Activated T-cell treated with anti-CD3 and anti-CD28 coated beads, Interleukin-2, amount 50 U/mL, for 4 hours (primary cell): ENCODE data around the gene SCYL1. TPM values are rescaled to one million over a fixed set of nuclear protein-coding genes. Genes with fewer than 3 reads are reported as not detected.
A peak's percentile ranks its signal among the peaks of the same experiment; 100 is the strongest.

Source experiments
- ATAC-seq, 2 donors: fragments of 200-7000 bp; cut with Tn5 transposase; one replicate each; pipeline ENCODE4 v1.10.0; 2021
- DNase-seq: peaks from one replicate; pipeline ENCODE4 v3.0.0-alpha.2; 2020
- H3K27me3 Mint-ChIP-seq: one replicate; pipeline ENCODE4 v1.8.0; 2021; ENCODE audit warnings: low read depth, mixed read lengths
- H3K36me3 Mint-ChIP-seq: one replicate; pipeline ENCODE4 v1.8.0; 2022; ENCODE audit warnings: mixed read lengths; ENCODE audit not compliant: insufficient read depth
- H3K4me1 Mint-ChIP-seq: one replicate; pipeline ENCODE4 v1.8.0; 2021; ENCODE audit warnings: low read depth, mixed read lengths
- H3K4me3 Mint-ChIP-seq: one replicate; pipeline ENCODE4 v1.8.0; 2021; ENCODE audit warnings: mild to moderate bottlenecking, moderate library complexity, mixed read lengths
- H3K9me3 Mint-ChIP-seq: one replicate; pipeline ENCODE4 v1.8.0; 2021; ENCODE audit warnings: mixed read lengths
- total RNA-seq, 3 donors: library from RNA; stranded (reverse); gene quantifications; one replicate each; pipeline ENCODE4 v1.2.1, GENCODE V29; 2021

The SCYL1 gene
- total RNA-seq, 3 donors from 2014 or later, result 87.6 to 94.6 (median 94.3) TPM

GRCh38 chr11:65578134-65578533 is 53.3 kb downstream of the SCYL1 start:
- no peak for DNase-seq
- no peaks in the 10 kb centered on the region for H3K27me3 Mint-ChIP-seq
- peak overlapping the region; percentile 85 for H3K4me3 Mint-ChIP-seq
- no peaks in the 10 kb centered on the region for H3K9me3 Mint-ChIP-seq
- no peak for ATAC-seq
- peaks cover 40% of the 10 kb centered on the region for H3K4me1 Mint-ChIP-seq
- peaks cover 19% of the 10 kb centered on the region for H3K36me3 Mint-ChIP-seq

- peaks cover 19% of the 10 kb centered on the region for H3K36me3 Mint-ChIP-seq
Observed at GRCh38 chr11:65578667-65579066, 53.8 kb downstream of the SCYL1 start.

GRCh38 chr11:65579291-65579690 is 54.4 kb downstream of the SCYL1 start:
- Mint-ChIP-seq H3K27me3 (no peaks in the 10 kb centered on the region), H3K4me1 (peaks cover 34% of the 10 kb centered on the region), H3K36me3 (peaks cover 22% of the 10 kb centered on the region), H3K4me3 (no peak overlapping the region), H3K9me3 (no peaks in the 10 kb centered on the region)
- ATAC-seq (no peak), DNase-seq (no peak)

More at GRCh38 chr11:65578667-65579066, 53.8 kb downstream of the SCYL1 start:
- no peak for ATAC-seq
- H3K27me3 Mint-ChIP-seq, result no peaks in the 10 kb centered on the region
- H3K4me3 Mint-ChIP-seq, result peak overlapping the region; percentile 51
- DNase-seq, result no peak
- no peaks in the 10 kb centered on the region for H3K9me3 Mint-ChIP-seq
- H3K4me1 Mint-ChIP-seq, result peaks cover 36% of the 10 kb centered on the region

GRCh38 chr11:65580031-65580692 is 55.3 kb downstream of the SCYL1 start:
- no peak for DNase-seq
- H3K4me1 Mint-ChIP-seq, result peaks cover 28% of the 10 kb centered on the region
- ATAC-seq, result no peak
- no peaks in the 10 kb centered on the region for H3K27me3 Mint-ChIP-seq
- H3K36me3 Mint-ChIP-seq, result peaks cover 25% of the 10 kb centered on the region
- H3K4me3 Mint-ChIP-seq, result no peak overlapping the region
- H3K9me3 Mint-ChIP-seq, result no peaks in the 10 kb centered on the region

DNA sequence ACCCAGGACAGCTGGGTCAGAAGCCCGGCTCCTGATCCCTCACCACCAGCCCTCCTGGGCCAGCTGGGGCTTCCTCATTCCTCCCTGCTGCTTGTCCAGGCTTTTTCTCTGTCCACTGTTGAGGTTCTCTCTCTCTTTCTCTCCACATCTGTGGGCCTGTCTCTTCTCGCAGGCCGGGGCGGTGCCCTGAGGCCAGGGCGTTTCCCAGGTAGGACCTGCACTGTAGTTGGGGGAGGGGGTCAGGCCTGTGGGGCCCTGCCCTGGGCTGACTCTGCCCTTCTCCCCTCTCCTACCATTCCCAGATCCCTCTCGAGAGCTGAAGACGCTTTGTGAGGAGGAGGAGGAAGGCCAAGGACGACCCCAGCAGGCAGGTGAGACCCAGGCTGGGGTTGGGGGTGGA is 55.9 kb downstream of the SCYL1 start:
- DNase-seq, result no peak
- Mint-ChIP-seq H3K4me1 (peaks cover 23% of the 10 kb centered on the region), H3K4me3 (no peak overlapping the region), H3K27me3 (no peaks in the 10 kb centered on the region), H3K9me3 (no peaks in the 10 kb centered on the region), H3K36me3 (peaks cover 25% of the 10 kb centered on the region)
- ATAC-seq, result no peak

- peaks cover 25% of the 10 kb centered on the region for H3K36me3 Mint-ChIP-seq
- H3K4me3 Mint-ChIP-seq, result no peak overlapping the region
- no peaks in the 10 kb centered on the region for H3K27me3 Mint-ChIP-seq
- no peak for DNase-seq
- no peak for ATAC-seq
- no peaks in the 10 kb centered on the region for H3K9me3 Mint-ChIP-seq
- H3K4me1 Mint-ChIP-seq, result peaks cover 26% of the 10 kb centered on the region
Observed at GRCh38 chr11:65581928-65582327, 57.0 kb downstream of the SCYL1 start.

GRCh38 chr11:65583589-65583988 is 58.7 kb downstream of the SCYL1 start:
- peaks cover 24% of the 10 kb centered on the region for H3K36me3 Mint-ChIP-seq
- no peaks in the 10 kb centered on the region for H3K9me3 Mint-ChIP-seq
- DNase-seq (no peak), ATAC-seq (no peak)
- H3K4me1 Mint-ChIP-seq, result peaks cover 26% of the 10 kb centered on the region
- H3K4me3 Mint-ChIP-seq, result no peak overlapping the region
- no peaks in the 10 kb centered on the region for H3K27me3 Mint-ChIP-seq

GRCh38 chr11:65584106-65584505 is 59.2 kb downstream of the SCYL1 start:
- Mint-ChIP-seq H3K36me3 (peaks cover 22% of the 10 kb centered on the region), H3K4me1 (peaks cover 30% of the 10 kb centered on the region), H3K9me3 (no peaks in the 10 kb centered on the region), H3K27me3 (no peaks in the 10 kb centered on the region), H3K4me3 (no peak overlapping the region)
- DNase-seq, result no peak
- no peak for ATAC-seq

DNA sequence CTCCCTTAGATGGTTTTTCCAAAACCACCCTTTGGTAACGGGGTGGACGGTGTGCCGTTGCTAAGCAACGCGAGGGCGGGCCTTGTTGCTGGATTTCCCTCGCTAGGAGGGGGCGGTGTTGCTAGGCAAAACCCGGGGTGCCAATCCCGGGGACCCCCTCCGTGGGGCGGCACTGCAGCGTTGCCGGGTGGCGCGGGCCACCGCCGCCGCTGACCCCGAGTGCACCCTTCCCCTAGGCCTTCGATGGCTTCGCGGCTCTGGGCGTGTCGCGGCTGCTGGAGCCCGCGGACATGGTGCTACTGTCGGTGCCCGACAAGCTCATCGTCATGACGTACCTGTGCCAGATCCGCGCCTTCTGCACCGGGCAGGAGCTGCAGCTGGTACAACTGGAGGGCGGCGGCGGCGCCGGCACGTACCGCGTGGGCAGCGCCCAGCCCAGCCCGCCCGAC is 59.9 kb downstream of the SCYL1 start:
- no peak overlapping the region for H3K4me3 Mint-ChIP-seq
- H3K9me3 Mint-ChIP-seq, result no peaks in the 10 kb centered on the region
- DNase-seq (no peak), ATAC-seq (no peak)
- peaks cover 21% of the 10 kb centered on the region for H3K36me3 Mint-ChIP-seq
- no peaks in the 10 kb centered on the region for H3K27me3 Mint-ChIP-seq
- H3K4me1 Mint-ChIP-seq, result peaks cover 33% of the 10 kb centered on the region

DNA sequence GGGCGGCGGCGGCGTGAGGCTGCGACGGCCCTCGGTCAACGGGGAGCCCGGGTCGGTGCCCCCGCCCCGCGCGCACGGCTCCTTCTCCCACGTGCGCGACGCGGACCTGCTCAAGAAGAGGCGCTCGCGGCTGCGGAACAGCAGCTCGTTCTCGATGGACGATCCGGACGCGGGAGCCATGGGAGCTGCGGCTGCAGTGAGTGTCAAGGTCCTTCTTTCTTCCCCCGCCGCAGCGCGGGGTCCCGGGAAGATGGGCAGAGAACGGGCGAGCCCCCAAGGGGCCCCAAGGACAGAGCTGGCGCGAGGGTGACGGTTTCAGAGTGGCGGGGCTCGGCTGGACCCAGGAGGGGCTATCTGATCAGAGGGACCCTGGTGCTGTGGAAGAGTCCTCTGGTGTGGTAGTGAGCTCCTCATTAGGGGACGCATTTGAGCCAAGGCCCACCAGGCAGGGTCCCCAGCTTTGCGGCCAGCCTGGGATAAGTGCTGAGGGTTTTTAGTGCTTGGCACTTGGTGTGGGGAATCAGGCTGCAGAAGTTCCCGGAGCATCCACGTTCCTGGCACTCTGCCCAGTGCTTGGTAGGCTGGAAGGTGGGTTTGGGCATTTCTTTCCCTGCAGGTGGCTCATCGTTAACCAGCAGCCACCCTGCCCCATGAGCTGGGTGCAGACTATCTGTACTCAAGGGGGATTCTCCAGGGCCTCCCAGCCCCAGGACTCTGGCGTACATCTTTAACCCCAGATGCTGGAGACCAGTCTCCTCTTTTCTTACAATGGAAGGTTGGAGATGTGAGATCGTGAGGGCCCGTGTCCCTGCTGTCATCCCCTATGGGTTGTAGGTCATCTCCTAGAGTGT is 60.7 kb downstream of the SCYL1 start:
- no peaks in the 10 kb centered on the region for H3K9me3 Mint-ChIP-seq
- ATAC-seq (no peak), DNase-seq (no peak)
- peaks cover 33% of the 10 kb centered on the region for H3K4me1 Mint-ChIP-seq
- H3K36me3 Mint-ChIP-seq, result peaks cover 18% of the 10 kb centered on the region
- H3K4me3 Mint-ChIP-seq, result no peak overlapping the region
- no peaks in the 10 kb centered on the region for H3K27me3 Mint-ChIP-seq

- ATAC-seq (no peak), DNase-seq (no peak)
- H3K4me1 Mint-ChIP-seq, result peaks cover 31% of the 10 kb centered on the region
- peaks cover 18% of the 10 kb centered on the region for H3K36me3 Mint-ChIP-seq
- no peak overlapping the region for H3K4me3 Mint-ChIP-seq
- no peaks in the 10 kb centered on the region for H3K9me3 Mint-ChIP-seq
- no peaks in the 10 kb centered on the region for H3K27me3 Mint-ChIP-seq
Observed at GRCh38 chr11:65586247-65586630, 61.4 kb downstream of the SCYL1 start.

DNA sequence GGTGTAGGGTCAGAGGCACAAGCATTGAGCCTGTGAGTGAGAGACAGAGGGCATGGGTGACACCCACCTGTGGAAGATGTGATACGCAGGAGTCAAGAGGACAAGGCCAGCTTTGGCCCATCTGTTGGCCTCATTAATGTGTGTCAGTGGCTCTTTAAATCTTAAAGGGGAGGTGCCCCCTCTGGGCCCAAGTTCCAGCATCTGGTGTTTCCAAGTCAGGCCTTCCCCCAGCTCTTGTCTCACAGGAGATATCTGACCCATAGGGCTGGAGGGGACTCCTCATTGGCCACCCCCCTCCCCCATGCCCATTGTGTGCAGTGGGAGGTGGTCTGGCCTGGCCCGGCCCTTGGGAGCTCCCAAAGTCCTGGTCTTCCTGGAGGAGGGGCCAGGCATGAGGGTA is 61.8 kb downstream of the SCYL1 start:
- no peak overlapping the region for H3K4me3 Mint-ChIP-seq

More for the DNA sequence above, 61.8 kb downstream of the SCYL1 start:
- ATAC-seq, result no peak
- Mint-ChIP-seq H3K4me1 (peaks cover 31% of the 10 kb centered on the region), H3K27me3 (no peaks in the 10 kb centered on the region), H3K36me3 (peaks cover 18% of the 10 kb centered on the region), H3K9me3 (no peaks in the 10 kb centered on the region)
- DNase-seq, result no peak
